OCI-LY3 (cell line): Measurements from ENCODE around the gene BCL2L2.
"Not testable (repeated sequence)": the region's sequence is repeated elsewhere in the genome, so short reads cannot be mapped to it uniquely, and the experiment has no call there.

Source experiments
- EZH2phosphoT487 ChIP-seq: fragments of 200-600 bp; shearing (Covaris generic); IDR thresholded peaks from 2 replicates; pipeline ENCODE4 v1.6.1; 2018; ENCODE audit warnings: antibody characterized with exemption, mixed run types, low read depth
- TF ChIP-seq, protein P1 (sequence below): fragments of 200-600, 300-600 bp; sonication (generic); IDR thresholded peaks from 2 replicates; pipeline ENCODE4 v1.5.1; 2014; ENCODE audit warnings: antibody characterized with exemption, low read length, low read depth

DNA sequence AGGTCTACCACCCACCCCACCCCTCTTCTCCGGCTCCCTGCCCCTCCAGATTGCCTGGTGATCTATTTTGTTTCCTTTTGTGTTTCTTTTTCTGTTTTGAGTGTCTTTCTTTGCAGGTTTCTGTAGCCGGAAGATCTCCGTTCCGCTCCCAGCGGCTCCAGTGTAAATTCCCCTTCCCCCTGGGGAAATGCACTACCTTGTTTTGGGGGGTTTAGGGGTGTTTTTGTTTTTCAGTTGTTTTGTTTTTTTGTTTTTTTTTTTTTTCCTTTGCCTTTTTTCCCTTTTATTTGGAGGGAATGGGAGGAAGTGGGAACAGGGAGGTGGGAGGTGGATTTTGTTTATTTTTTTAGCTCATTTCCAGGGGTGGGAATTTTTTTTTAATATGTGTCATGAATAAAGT is 19.1 kb downstream of the BCL2L2 start:
- TF ChIP-seq, protein P1, sequence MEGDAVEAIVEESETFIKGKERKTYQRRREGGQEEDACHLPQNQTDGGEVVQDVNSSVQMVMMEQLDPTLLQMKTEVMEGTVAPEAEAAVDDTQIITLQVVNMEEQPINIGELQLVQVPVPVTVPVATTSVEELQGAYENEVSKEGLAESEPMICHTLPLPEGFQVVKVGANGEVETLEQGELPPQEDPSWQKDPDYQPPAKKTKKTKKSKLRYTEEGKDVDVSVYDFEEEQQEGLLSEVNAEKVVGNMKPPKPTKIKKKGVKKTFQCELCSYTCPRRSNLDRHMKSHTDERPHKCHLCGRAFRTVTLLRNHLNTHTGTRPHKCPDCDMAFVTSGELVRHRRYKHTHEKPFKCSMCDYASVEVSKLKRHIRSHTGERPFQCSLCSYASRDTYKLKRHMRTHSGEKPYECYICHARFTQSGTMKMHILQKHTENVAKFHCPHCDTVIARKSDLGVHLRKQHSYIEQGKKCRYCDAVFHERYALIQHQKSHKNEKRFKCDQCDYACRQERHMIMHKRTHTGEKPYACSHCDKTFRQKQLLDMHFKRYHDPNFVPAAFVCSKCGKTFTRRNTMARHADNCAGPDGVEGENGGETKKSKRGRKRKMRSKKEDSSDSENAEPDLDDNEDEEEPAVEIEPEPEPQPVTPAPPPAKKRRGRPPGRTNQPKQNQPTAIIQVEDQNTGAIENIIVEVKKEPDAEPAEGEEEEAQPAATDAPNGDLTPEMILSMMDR = not testable (repeated sequence)
- TF ChIP-seq EZH2phosphoT487 = not testable (repeated sequence)
